Measurements from ENCODE around the gene TLR3. TPM values are rescaled to one million over a fixed set of nuclear protein-coding genes. Genes with fewer than 3 reads are reported as not detected.

TLR3 gene
- total and polyA plus RNA-seq, 10 of the 15 experiments (the other 5 are each of a cell fraction or from before 2014, with no cell fraction given): under 0.01 to 0.05 (median 0.03) TPM; not detected in 7

- no peak overlapping the region for H3K4me2 ChIP-seq (ENCODE audit: control insufficient read depth, insufficient read depth)
- H3K9ac ChIP-seq (ENCODE audit: control insufficient read depth, insufficient read depth, low read length): no peak overlapping the region
- ChIA-PET RAD21 (ENCODE audit: unreplicated experiment) (interaction anchor here (0.6 kb wide), 1 partner anchor 107 kb away, joined by 3 read pairs; no protein-coding TSS in a partner anchor), POLR2A (no interaction called here), SMC1A (ENCODE audit: uncharacterized antibody, unreplicated experiment) (no interaction called here), CTCF (interaction anchor here (0.6 to 1.6 kb wide), 2 partner anchors 10 to 1046 kb away, joined by 3 read pairs; no protein-coding TSS in a partner anchor)
- no peak overlapping the region for H3K27ac ChIP-seq (ENCODE audit: control insufficient read depth, insufficient read depth)
- DNase-seq (ENCODE audit: low read depth, low spot score) (no peak), ATAC-seq (no peak), FAIRE-seq (no peak)
- BruUV-seq (replicated peaks): no TSS peak
- no peaks in the 10 kb centered on the region for H4K20me1 ChIP-seq (ENCODE audit: control insufficient read depth, insufficient read depth)
- intact Hi-C loops (cut with micrococcal nuclease; ENCODE audit: unreplicated experiment) (loop anchor here (10.0 kb wide), 1 partner anchor 555 kb away; the partner anchor contains the start of gene CCDC110), in situ Hi-C loops (cut with MboI) (loop anchor here (25.0 kb wide), 1 partner anchor 992 kb away; no protein-coding TSS in a partner anchor)
- H3K4me1 ChIP-seq (ENCODE audit: control insufficient read depth, insufficient read depth, low read length): no peaks in the 10 kb centered on the region
- peaks cover under 1% of the 10 kb centered on the region; the same call in 1 of the 3 replicates for H3K9me3 ChIP-seq (replicated peaks; ENCODE audit: control insufficient read depth, insufficient read depth, low read length)
- H3K27me3 ChIP-seq (replicated peaks in 1 of 2; ENCODE audit: control insufficient read depth in 2 of 2, insufficient read depth in 2 of 2, low read length in 1 of 2): peaks cover 0 to 2% of the 10 kb centered on the region in 2 experiments; a peak in 2 of 4 replicates
- no peak overlapping the region for H3K4me3 ChIP-seq
- no peak for TF ChIP-seq ZNF274 (IDR thresholded peaks at IDR 0.05; ENCODE audit: insufficient read depth, insufficient read length)
- TF ChIP-seq, protein P1, sequence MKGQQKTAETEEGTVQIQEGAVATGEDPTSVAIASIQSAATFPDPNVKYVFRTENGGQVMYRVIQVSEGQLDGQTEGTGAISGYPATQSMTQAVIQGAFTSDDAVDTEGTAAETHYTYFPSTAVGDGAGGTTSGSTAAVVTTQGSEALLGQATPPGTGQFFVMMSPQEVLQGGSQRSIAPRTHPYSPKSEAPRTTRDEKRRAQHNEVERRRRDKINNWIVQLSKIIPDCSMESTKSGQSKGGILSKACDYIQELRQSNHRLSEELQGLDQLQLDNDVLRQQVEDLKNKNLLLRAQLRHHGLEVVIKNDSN (IDR thresholded peaks at IDR 0.05; ENCODE audit: borderline replicate concordance, extremely low read length, insufficient read depth, low read depth, low read length): no peak
- TF ChIP-seq KAT2A (conservative IDR thresholded peaks at IDR 0.05; ENCODE audit: control insufficient read depth, low read depth, low read length): no peak
- no peak for TF ChIP-seq STAT1 (conservative IDR thresholded peaks at IDR 0.05)
- WGBS (ENCODE audit: insufficient coverage, insufficient replicate concordance, low lambda C conversion rate, missing lambda C conversion rate): 6% methylated on average over 10 of the region's 11 CpGs
- H3K79me2 ChIP-seq (ENCODE audit: control insufficient read depth, insufficient read depth, low read length): no peaks in the 10 kb centered on the region
- H3K36me3 ChIP-seq (ENCODE audit: control insufficient read depth in 2 of 2, insufficient read depth in 2 of 2, low read length in 1 of 2): no peaks in the 10 kb centered on the region
- H2AFZ ChIP-seq (ENCODE audit: control insufficient read depth, low read depth, low read length): no peak overlapping the region
Observed at GRCh38 chr4:186029571-186030398, 39.2 kb upstream of the TLR3 start.
